HEK293T (cell line): ENCODE data around the gene TBL2.
"Not testable (repeated sequence)": the region's sequence is repeated elsewhere in the genome, so short reads cannot be mapped to it uniquely, and the experiment has no call there.

Experiments used
- ARNT ChIP-seq: fragments of 450-650 bp; IDR thresholded peaks from 2 replicates; pipeline ENCODE4 v1.6.1; 2017; ENCODE audit warnings: mild to moderate bottlenecking
- BHLHE40 ChIP-seq: fragments of 450-650 bp; IDR thresholded peaks from 2 replicates; pipeline ENCODE4 v1.6.1; 2016; ENCODE audit warnings: mild to moderate bottlenecking, moderate library complexity, borderline replicate concordance
- ELF4 ChIP-seq: fragments of 450-650 bp; IDR thresholded peaks from 2 replicates; pipeline ENCODE4 v1.6.1; 2017; ENCODE audit warnings: antibody characterized with exemption
- FOXA1 ChIP-seq: fragments of 450-650 bp; IDR thresholded peaks from 2 replicates; pipeline ENCODE4 v1.6.1; 2016; ENCODE audit warnings: mild to moderate bottlenecking
- FOXM1 ChIP-seq: fragments of 450-650 bp; IDR thresholded peaks from 2 replicates; pipeline ENCODE4 v1.6.1; 2017; ENCODE audit warnings: mild to moderate bottlenecking, borderline replicate concordance
- L3MBTL2 ChIP-seq: fragments of 450-650 bp; conservative IDR thresholded peaks from 2 replicates; pipeline ENCODE4 v1.6.1; 2016; ENCODE audit warnings: mild to moderate bottlenecking
- LEF1 ChIP-seq: fragments of 450-650 bp; IDR thresholded peaks from 2 replicates; pipeline ENCODE4 v1.6.1; 2017; ENCODE audit warnings: mild to moderate bottlenecking, borderline replicate concordance
- NFRKB ChIP-seq: fragments of 450-650 bp; IDR thresholded peaks from 2 replicates; pipeline ENCODE4 v1.6.1; 2016; ENCODE audit warnings: mild to moderate bottlenecking, moderate library complexity
- SP1 ChIP-seq: fragments of 450-650 bp; IDR thresholded peaks from 2 replicates; pipeline ENCODE4 v1.6.1; 2017
- SUZ12 ChIP-seq: fragments of 450-650 bp; IDR thresholded peaks from 2 replicates; pipeline ENCODE4 v1.6.1; 2016; ENCODE audit warnings: mild to moderate bottlenecking
- TARDBP ChIP-seq: fragments of 450-650 bp; IDR thresholded peaks from 2 replicates; pipeline ENCODE4 v1.6.1; 2016
- ZNF384 ChIP-seq: fragments of 450-650 bp; IDR thresholded peaks from 2 replicates; pipeline ENCODE4 v1.6.1; 2016

GRCh38 chr7:73581006-73581405 lies 2.6 kb upstream of the TBL2 start:
- TF ChIP-seq BHLHE40, SUZ12, LEF1, SP1, ARNT, L3MBTL2, NFRKB, TARDBP, ZNF384, ELF4, FOXM1, FOXA1: not testable (repeated sequence)
